Heart left ventricle (tissue), 16 donors: ENCODE data around the gene CHCHD6. TPM values are rescaled to one million over a fixed set of nuclear protein-coding genes. Genes with fewer than 3 reads are reported as not detected.

Experiments
- ATAC-seq, 4 donors: fragments of 200-7000 bp; cut with Tn5 transposase; one replicate each; pipeline ENCODE4 v1.9.1; 2020 to 2022; ENCODE audit warnings: moderate library complexity in 4 of 4, mild to moderate bottlenecking in 3 of 4, moderate number of reproducible peaks in 1 of 4
- DNase-seq, 5 donors: peaks; one replicate each; pipeline ENCODE4 v3.0.0-alpha.2; 2020
- H3K27ac ChIP-seq, 12 donors: fragments of 200-600 bp; sonication (generic) in 4 of 12; one replicate each; pipeline versions ENCODE4 v1.5.0 to v1.8.0; 2016 to 2022; ENCODE audit warnings: mild to moderate bottlenecking in 2 of 12
- H3K27me3 ChIP-seq, 9 donors: fragments of 200-600 bp; sonication (generic) in 2 of 9; one replicate each; pipeline versions ENCODE4 v1.5.1 to v1.8.0; 2016 to 2022; ENCODE audit warnings: mild to moderate bottlenecking in 3 of 9
- H3K36me3 ChIP-seq, 9 donors: fragments of 200-600 bp; sonication (generic) in 2 of 9; one replicate each; pipeline versions ENCODE4 v1.5.0 to v1.8.0; 2018 to 2022; ENCODE audit warnings: mild to moderate bottlenecking in 2 of 9
- H3K4me1 ChIP-seq, 12 donors: fragments of 200-600 bp; sonication (generic) in 4 of 12; one replicate each; pipeline versions ENCODE4 v1.5.0 to v1.8.0; 2016 to 2022; ENCODE audit warnings: mild to moderate bottlenecking in 3 of 12
- H3K4me3 ChIP-seq, 12 donors: fragments of 200-600 bp; sonication (generic) in 4 of 12; one replicate each; pipeline versions ENCODE4 v1.5.0 to v1.8.0; 2017 to 2022; ENCODE audit warnings: mild to moderate bottlenecking in 9 of 12, moderate library complexity in 4 of 12
- H3K9me3 ChIP-seq, 12 donors: fragments of 200-600 bp; sonication (generic) in 4 of 12; one replicate each; pipeline versions ENCODE4 v1.5.0 to v1.8.0; 2016 to 2022; ENCODE audit warnings: mild to moderate bottlenecking in 1 of 12
- POLR2A ChIP-seq, 2 donors: fragments of 450-650 bp; IDR thresholded peaks; one replicate each; pipeline ENCODE4 v1.6.1; 2017; ENCODE audit warnings: antibody characterized with exemption in 2 of 2, mild to moderate bottlenecking in 2 of 2, moderate library complexity in 2 of 2
- WGBS, 4 donors: extraction: QIAGEN DNeasy Blood & Tissue Kit in 2 of 4; methylation state at CpG; one replicate each; pipeline versions ENCODE4 v1.1.5 to v1.1.7; 2013 to 2018; 5-methylcytosine and 5-hydroxymethylcytosine counted together
- intact Hi-C, 10 donors: fragments of 100-400 bp; cut with DNase I; formaldehyde crosslinking; loops; one replicate each; pipeline versions ENCODE4 v1.11.1 to v1.14.2; 2022
- polyA plus RNA-seq, 2 donors: library from polyadenylated mRNA; stranded (reverse); fragments of 200-250 nt; gene quantifications; one replicate each; pipeline ENCODE4 v1.2.3, GENCODE V29; 2013
- total RNA-seq, 9 donors: library from RNA; depleted of rRNA in 2 of 9; stranded (reverse); fragments of >200 nt in 2 of 9; fragmentation: NEBNext Ultra II Directional in 3 of 9; extraction: Animal tissue kit (Norgen Biotek cat#: 25700) in 3 of 9; gene quantifications; one replicate each; pipeline versions ENCODE4 v1.1.0 to v1.2.4, GENCODE V29; 2016 to 2023
- TF ChIP-seq, protein P1 (sequence below), 12 donors: fragments of 200-600 bp; sonication (generic) in 4 of 12; IDR thresholded peaks; one replicate each; pipeline versions ENCODE4 v1.5.0 to v1.8.0; 2018 to 2022; ENCODE audit warnings: antibody characterized with exemption in 12 of 12, mild to moderate bottlenecking in 5 of 12
- donor health status: ischemic (EF 13 %, LVEDD 7.1; RV severe dilation, severe dysfunction).
- donor health status: healthy with polysubstance abuse.
- donor health status: DM: no; HTN: yes; CAD: no.
- donor health status: DM: no; HTN: no; CAD: no.
- donor health status: ischemic (EF 25% LVEDD 6.9; RV normal size, moderate dysfunction).
- donor health status: ischemic (EF 25% LVEDD 5.7; RV mildly dilated, moderate dysfunction).
- donor health status: healthy.
- donor health status: DM: yes; HTN: yes; CAD: no.
- donor health status: ischemic (EF 35%, LVEDD 5.7; RV mildly dilated, moderate dysfunction).
- donor health status: nonischemic (EF 11% LVEDD 7.7; RV severe dilation, severe dysfunction).
- donor health status: DM: yes; HTN: yes; CAD: no.
- donor health status: PGD.
- donor health status: ischemic (EF 29% LVEDD 5.4; RV normal size, mild dysfunction).
- donor health status: nonischemic (EF 23%, LVEDD 6.1; RV moderate dilation, normal function).

The CHCHD6 gene
- total and polyA plus RNA-seq, 11 donors = 7.7 to 29.3 (median 11.6) TPM

DNA sequence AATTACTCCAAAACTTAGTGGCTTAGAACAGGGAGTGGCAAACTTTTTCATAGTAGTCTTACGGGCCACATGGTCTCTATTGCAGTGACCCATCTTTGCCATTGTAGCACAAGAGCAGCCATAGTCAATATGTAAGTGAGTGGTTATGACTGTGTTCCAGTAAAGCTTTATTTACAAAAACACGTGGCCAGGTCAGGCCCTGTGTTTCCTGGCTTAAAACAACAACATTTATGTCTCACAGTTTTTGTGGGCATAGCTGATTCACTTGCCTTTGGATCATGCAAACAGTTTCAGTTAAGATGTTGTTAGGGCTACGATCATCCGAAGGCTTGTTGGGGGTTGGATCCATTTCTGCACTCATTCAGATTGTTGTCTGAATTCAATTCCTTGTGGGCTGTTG lies 103.8 kb downstream of the CHCHD6 start:
- intact Hi-C loops = no loop called here
- no peaks in the 10 kb centered on the region for H3K27me3 ChIP-seq

DNA sequence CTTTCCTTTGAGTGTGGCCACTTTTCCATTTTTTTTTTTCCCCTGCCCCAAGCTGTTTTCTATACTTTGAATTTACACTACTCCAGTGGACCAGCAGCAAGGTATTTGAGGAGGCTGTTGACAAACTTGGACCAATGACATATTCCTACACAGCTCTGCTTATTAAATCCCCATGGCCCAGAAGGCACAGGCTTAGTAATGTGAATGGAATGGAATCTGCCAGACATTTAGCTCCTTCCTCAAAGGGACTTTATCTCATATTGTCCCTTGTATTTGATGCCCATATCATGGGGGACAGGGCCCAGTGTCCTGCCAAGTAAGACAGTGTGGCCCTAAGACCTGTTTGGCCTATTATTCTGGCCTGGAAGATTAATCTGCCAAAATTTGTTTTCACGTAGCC lies 107.5 kb downstream of the CHCHD6 start:
- Histone ChIP-seq H3K27ac (peak overlapping the region in 5 of 12 donors; percentile 11 to 54 (median 13)), H3K36me3 (no peaks in the 10 kb centered on the region), H3K4me3 (no peak overlapping the region), H3K27me3 (no peaks in the 10 kb centered on the region), H3K9me3 (peaks cover 0 to 22% (median 0%) of the 10 kb centered on the region in 12 donors), H3K4me1 (peaks cover 0 to 21% (median 5%) of the 10 kb centered on the region in 12 donors)
- 30 to 61% (median 52%) methylated on average over 1 of the region's 1 CpG for WGBS, 4 donors
- no peak for DNase-seq
- ATAC-seq = peak; percentile 84 to 91 (median 88)
- no peak for TF ChIP-seq POLR2A (IDR thresholded peaks at IDR 0.05)
- TF ChIP-seq, protein P1, sequence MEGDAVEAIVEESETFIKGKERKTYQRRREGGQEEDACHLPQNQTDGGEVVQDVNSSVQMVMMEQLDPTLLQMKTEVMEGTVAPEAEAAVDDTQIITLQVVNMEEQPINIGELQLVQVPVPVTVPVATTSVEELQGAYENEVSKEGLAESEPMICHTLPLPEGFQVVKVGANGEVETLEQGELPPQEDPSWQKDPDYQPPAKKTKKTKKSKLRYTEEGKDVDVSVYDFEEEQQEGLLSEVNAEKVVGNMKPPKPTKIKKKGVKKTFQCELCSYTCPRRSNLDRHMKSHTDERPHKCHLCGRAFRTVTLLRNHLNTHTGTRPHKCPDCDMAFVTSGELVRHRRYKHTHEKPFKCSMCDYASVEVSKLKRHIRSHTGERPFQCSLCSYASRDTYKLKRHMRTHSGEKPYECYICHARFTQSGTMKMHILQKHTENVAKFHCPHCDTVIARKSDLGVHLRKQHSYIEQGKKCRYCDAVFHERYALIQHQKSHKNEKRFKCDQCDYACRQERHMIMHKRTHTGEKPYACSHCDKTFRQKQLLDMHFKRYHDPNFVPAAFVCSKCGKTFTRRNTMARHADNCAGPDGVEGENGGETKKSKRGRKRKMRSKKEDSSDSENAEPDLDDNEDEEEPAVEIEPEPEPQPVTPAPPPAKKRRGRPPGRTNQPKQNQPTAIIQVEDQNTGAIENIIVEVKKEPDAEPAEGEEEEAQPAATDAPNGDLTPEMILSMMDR (IDR thresholded peaks at IDR 0.05) = no peak
- intact Hi-C loops = no loop called here

More for the DNA sequence above, 103.8 kb downstream of the CHCHD6 start:
- ATAC-seq (no peak), DNase-seq (no peak)
- H3K9me3 ChIP-seq = peaks cover 0 to 22% (median 0%) of the 10 kb centered on the region in 12 donors
- 89 to 94% (median 93%) methylated on average over 4 of the region's 4 CpGs for WGBS, 4 donors
- H3K4me1 ChIP-seq = peaks cover 0 to 16% (median 3%) of the 10 kb centered on the region in 12 donors
- no peak overlapping the region for H3K27ac ChIP-seq
- TF ChIP-seq, protein P1 (IDR thresholded peaks at IDR 0.05) = no peak
- TF ChIP-seq POLR2A (IDR thresholded peaks at IDR 0.05) = no peak
- H3K4me3 ChIP-seq = no peak overlapping the region
- H3K36me3 ChIP-seq = no peaks in the 10 kb centered on the region

GRCh38 chr3:126816298-126816697 lies 112.3 kb downstream of the CHCHD6 start:
- Histone ChIP-seq H3K27me3 (no peaks in the 10 kb centered on the region), H3K4me1 (peaks cover 3 to 35% (median 17%) of the 10 kb centered on the region in 12 donors), H3K36me3 (no peaks in the 10 kb centered on the region), H3K27ac (no peak overlapping the region), H3K9me3 (no peaks in the 10 kb centered on the region), H3K4me3 (no peak overlapping the region)
- TF ChIP-seq, protein P1 (IDR thresholded peaks at IDR 0.05) = no peak
- no peak for TF ChIP-seq POLR2A (IDR thresholded peaks at IDR 0.05)
- WGBS, 4 donors = 64 to 74% (median 70%) methylated on average over 6 of the region's 6 CpGs
- intact Hi-C loops = no loop called here
- DNase-seq (no peak), ATAC-seq (no peak)

DNA sequence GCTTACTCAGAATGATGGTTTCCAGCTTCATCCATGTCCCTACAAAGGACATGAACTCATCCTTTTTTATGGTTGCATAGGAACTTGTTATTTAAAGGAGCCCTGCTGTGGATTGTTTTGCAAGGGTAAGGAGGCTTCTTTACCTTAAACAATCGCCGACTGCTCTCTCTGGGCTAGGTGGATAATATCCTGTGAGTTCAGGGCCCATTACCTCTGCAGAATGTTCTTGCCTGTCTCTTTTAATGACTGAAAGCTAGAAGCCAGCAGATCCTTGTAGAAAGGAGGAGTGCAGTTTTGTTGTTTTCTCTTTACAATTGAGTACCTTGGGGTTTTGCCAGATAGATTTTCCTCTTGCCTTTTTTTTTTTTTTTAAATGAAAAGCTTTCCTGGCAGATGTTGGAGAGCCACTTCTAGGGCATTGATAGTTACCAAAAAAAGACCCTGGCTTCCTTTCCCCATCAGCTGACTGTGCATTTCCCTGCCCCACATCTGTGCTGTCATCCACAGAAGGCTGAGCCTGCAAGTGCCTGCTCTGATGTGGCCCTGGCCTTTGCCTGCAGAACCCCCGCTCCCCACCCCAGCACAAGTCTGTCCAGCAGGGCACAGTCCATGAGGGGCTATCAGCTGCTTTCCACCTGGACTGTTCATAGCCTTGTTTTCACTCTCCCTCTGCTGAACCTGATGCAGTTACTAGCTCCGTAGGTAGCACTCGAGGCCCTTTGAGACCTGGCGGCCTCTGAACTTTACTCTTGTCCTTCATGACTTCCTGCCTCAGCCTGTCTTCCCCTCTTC lies 113.1 kb downstream of the CHCHD6 start:
- DNase-seq (peak in 2 of 5 donors; percentile 19 to 46), ATAC-seq (peak; percentile 28 to 75 (median 55))
- TF ChIP-seq, protein P1 (IDR thresholded peaks at IDR 0.05) = no peak
- no peak for TF ChIP-seq POLR2A (IDR thresholded peaks at IDR 0.05)
- Histone ChIP-seq H3K36me3 (no peaks in the 10 kb centered on the region), H3K27ac (peak overlapping the region in 1 of 12 donors; percentile 43), H3K27me3 (no peaks in the 10 kb centered on the region), H3K4me1 (peaks cover 3 to 27% (median 16%) of the 10 kb centered on the region in 12 donors), H3K4me3 (no peak overlapping the region), H3K9me3 (no peaks in the 10 kb centered on the region)
- intact Hi-C loops = no loop called here
- WGBS, 4 donors = 46 to 57% (median 49%) methylated on average over 6 of the region's 6 CpGs
